HFF-Myc (cell line): Measurements from ENCODE around the gene AKAP8.

Experiments
- DNase-seq: peaks from one replicate; pipeline ENCODE4 v3.0.0-alpha.2; 2011; ENCODE audit warnings: low read depth; ENCODE audit errors: extremely low read depth
- H3K4me3 ChIP-seq: replicated peaks from 2 replicates; pipeline ENCODE4 v1.5.1; 2011; ENCODE audit warnings: low read depth, mild to moderate bottlenecking, control low read depth, low read length
- TF ChIP-seq, protein P1 (sequence below): IDR thresholded peaks from 2 replicates; pipeline ENCODE4 v1.5.1; 2012; ENCODE audit warnings: mild to moderate bottlenecking, low read depth, low read length, control low read depth; ENCODE audit errors: missing control alignments

AKAP8 gene

GRCh38 chr19:15403151-15403531 lies 23.6 kb upstream of the AKAP8 start:
- TF ChIP-seq, protein P1, sequence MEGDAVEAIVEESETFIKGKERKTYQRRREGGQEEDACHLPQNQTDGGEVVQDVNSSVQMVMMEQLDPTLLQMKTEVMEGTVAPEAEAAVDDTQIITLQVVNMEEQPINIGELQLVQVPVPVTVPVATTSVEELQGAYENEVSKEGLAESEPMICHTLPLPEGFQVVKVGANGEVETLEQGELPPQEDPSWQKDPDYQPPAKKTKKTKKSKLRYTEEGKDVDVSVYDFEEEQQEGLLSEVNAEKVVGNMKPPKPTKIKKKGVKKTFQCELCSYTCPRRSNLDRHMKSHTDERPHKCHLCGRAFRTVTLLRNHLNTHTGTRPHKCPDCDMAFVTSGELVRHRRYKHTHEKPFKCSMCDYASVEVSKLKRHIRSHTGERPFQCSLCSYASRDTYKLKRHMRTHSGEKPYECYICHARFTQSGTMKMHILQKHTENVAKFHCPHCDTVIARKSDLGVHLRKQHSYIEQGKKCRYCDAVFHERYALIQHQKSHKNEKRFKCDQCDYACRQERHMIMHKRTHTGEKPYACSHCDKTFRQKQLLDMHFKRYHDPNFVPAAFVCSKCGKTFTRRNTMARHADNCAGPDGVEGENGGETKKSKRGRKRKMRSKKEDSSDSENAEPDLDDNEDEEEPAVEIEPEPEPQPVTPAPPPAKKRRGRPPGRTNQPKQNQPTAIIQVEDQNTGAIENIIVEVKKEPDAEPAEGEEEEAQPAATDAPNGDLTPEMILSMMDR: no peak
- H3K4me3 ChIP-seq: no peak overlapping the region
- no peak for DNase-seq

DNA sequence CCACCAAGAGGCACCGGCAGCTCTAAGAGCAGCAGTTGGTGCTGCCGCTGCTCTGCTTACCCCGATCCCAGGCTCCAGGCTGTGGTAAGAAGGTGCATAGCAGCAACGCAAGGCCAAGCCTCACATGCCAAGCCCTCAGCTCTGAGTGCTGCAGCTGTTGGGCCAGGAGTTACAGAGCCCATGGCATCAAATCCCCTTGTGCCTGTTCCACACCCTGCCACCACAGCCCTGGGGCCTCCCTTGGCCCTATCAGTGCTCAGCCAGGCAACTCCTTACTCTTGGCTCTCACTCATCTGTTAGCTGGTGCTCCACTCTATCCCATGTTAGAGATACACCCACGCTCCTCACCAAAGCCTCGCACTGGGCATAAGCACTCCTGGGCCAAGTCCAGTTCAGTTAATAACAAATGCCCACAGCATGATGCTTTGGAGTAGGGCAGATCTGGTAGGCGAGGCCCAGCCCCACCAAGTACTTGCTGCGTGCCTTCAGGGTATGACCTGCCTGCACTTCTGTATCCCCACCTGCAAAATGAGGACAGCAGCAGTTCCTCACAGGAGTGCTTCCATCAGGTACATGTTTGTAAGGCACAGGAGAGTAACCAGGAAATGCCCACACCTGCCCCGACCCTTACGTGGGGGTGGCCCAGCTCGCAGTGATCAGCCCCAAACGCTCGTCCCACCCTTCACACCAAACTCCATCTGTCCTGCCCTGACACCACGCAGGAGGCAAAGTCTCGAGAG lies 23.0 kb upstream of the AKAP8 start:
- H3K4me3 ChIP-seq: no peak overlapping the region
- no peak for DNase-seq
- TF ChIP-seq, protein P1: no peak

DNA sequence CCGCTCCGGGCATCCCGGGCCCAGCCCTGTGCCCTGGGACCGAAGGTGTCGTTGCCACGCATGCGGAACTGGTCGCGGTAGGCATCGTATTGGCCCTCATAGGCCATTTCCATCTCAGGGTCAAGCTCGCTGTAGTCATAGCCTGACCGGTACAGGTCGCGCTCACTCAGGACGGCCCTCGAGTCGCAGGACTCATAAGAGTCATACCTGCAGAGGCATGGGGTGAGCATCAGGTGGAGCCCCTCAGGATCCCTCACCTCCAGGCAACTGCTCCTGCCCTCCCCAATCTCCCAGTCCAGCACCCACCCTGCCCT lies 21.8 kb upstream of the AKAP8 start:
- no peak for DNase-seq
- no peak overlapping the region for H3K4me3 ChIP-seq
- TF ChIP-seq, protein P1: no peak

- no peak for DNase-seq
- no peak overlapping the region for H3K4me3 ChIP-seq
- TF ChIP-seq, protein P1: no peak
Observed at GRCh38 chr19:15400521-15401396, 21.2 kb upstream of the AKAP8 start.

- DNase-seq: no peak
- H3K4me3 ChIP-seq: no peak overlapping the region
- TF ChIP-seq, protein P1: no peak
Observed at GRCh38 chr19:15399635-15400034, 20.0 kb upstream of the AKAP8 start.

DNA sequence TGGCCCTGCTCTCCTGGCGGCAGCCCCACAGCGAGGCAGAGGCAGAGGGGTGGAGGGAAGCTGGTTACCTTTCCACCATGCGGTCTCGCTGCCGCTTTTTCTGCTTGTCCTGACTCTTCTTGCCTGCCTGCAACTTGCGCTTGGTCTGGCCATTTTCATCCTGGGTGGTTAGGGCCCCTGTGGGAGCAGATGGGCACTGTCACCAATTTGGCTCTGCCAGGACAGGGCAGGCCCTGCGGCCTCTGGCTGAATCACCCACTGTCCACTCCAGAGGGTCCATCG lies 19.6 kb upstream of the AKAP8 start:
- H3K4me3 ChIP-seq: no peak overlapping the region
- DNase-seq: no peak
- TF ChIP-seq, protein P1: no peak
